CD4-positive, alpha-beta T cell (primary cell): ENCODE results near the gene TINAGL1. TPM values are rescaled to one million over a fixed set of nuclear protein-coding genes. Genes with fewer than 3 reads are reported as not detected.

Experiments used
- ATAC-seq: fragments of 200-7000 bp; cut with Tn5 transposase; one replicate; pipeline ENCODE4 v1.10.0; 2022; ENCODE audit warnings: mild to moderate bottlenecking; ENCODE audit not compliant: poor library complexity
- CTCF ChIA-PET: fragments of 350-600 bp; sonication (Branson Sonifier 250); formaldehyde crosslinking; loops from one replicate; lab custom pipeline; 2021; ENCODE audit warnings: antibody characterized with exemption, inconsistent platforms; lab: Charles Lee
- POLR2A ChIA-PET: fragments of 350-600 bp; sonication (Branson Sonifier 250); formaldehyde crosslinking; loops from one replicate; lab custom pipeline; 2021; ENCODE audit warnings: antibody characterized with exemption, inconsistent platforms; lab: Charles Lee
- DNase-seq, 14 experiments: peaks; one replicate each; pipeline ENCODE4 v3.0.0-alpha.2; 2013 to 2020; ENCODE audit warnings: mixed read lengths in 2 of 14
- H3K27ac ChIP-seq, 2 donors: one replicate each; pipeline versions ENCODE4 v1.5.1 to v1.7.0; 2013; ENCODE audit warnings: low read length in 2 of 2, low read depth in 1 of 2, mild to moderate bottlenecking in 1 of 2
- H3K27me3 ChIP-seq, 2 experiments: 1 replicate in 1 of 2; 2 replicates in 1 of 2; pipeline versions ENCODE4 v1.6.1 to v1.7.0; 2013; ENCODE audit warnings: low read length in 2 of 2, control low read depth in 1 of 2, mild to moderate bottlenecking in 1 of 2, moderate library complexity in 1 of 2; ENCODE audit not compliant: insufficient read depth in 2 of 2, control insufficient read depth in 1 of 2
- H3K36me3 ChIP-seq: one replicate; pipeline ENCODE4 v1.6.1; 2013; ENCODE audit warnings: low read length, control low read depth; ENCODE audit not compliant: insufficient read depth
- H3K4me1 ChIP-seq: one replicate; pipeline ENCODE4 v1.6.1; 2013; ENCODE audit warnings: low read length, control low read depth; ENCODE audit not compliant: insufficient read depth
- H3K4me3 ChIP-seq: one replicate; pipeline ENCODE4 v1.5.1; 2013; ENCODE audit warnings: mild to moderate bottlenecking, low read length, moderate library complexity
- H3K9me3 ChIP-seq, 2 experiments: 1 replicate in 1 of 2; 2 replicates in 1 of 2; pipeline versions ENCODE4 v1.6.1 to v1.7.0; 2013; ENCODE audit warnings: low read length in 2 of 2, mild to moderate bottlenecking in 2 of 2, control low read depth in 1 of 2, moderate library complexity in 1 of 2; ENCODE audit not compliant: control insufficient read depth in 1 of 2, insufficient read depth in 1 of 2
- H3K27ac Mint-ChIP-seq: one replicate; pipeline ENCODE4 v1.8.0; 2020; ENCODE audit warnings: mixed read lengths
- H3K27me3 Mint-ChIP-seq: one replicate; pipeline ENCODE4 v1.8.0; 2021; ENCODE audit warnings: mixed read lengths
- H3K36me3 Mint-ChIP-seq: one replicate; pipeline ENCODE4 v1.8.0; 2021; ENCODE audit warnings: low read depth, mixed read lengths
- H3K4me1 Mint-ChIP-seq: one replicate; pipeline ENCODE4 v1.8.0; 2021; ENCODE audit warnings: low read depth, mixed read lengths
- H3K4me3 Mint-ChIP-seq: one replicate; pipeline ENCODE4 v1.8.0; 2020; ENCODE audit warnings: mild to moderate bottlenecking, mixed read lengths
- H3K9me3 Mint-ChIP-seq: one replicate; pipeline ENCODE4 v1.8.0; 2020; ENCODE audit warnings: mixed read lengths
- intact Hi-C, 2 experiments: fragments of 100-400 bp; cut with DNase I in 1 of 2; cut with micrococcal nuclease in 1 of 2; formaldehyde crosslinking; loops; one replicate each; pipeline versions ENCODE4 v1.15.1 to v1.9.0; 2023 to 2025; cut with DNase I, micrococcal nuclease
- total RNA-seq, 174 experiments: library from RNA in 2 of 174; stranded (reverse) in 2 of 174; gene quantifications; one replicate each; pipeline ENCODE4 v1.2.3 and lab custom pipeline; 2021 to 2026
- TF ChIP-seq, protein P1 (sequence below): fragments of 200-600 bp; IDR thresholded peaks from one replicate; pipeline ENCODE4 v1.8.0; 2022; ENCODE audit warnings: antibody characterized with exemption, mild to moderate bottlenecking

The TINAGL1 gene
- total RNA-seq, 2 experiments from 2014 or later: not detected

GRCh38 chr1:31572323-31573104 is 3.8 kb upstream of the TINAGL1 start:
- H3K27me3 Mint-ChIP-seq: peaks cover 28% of the 10 kb centered on the region
- POLR2A ChIA-PET: no interaction called here

GRCh38 chr1:31573261-31573660 is 3.1 kb upstream of the TINAGL1 start:
- ATAC-seq (no peak), DNase-seq (no peak)
- Histone ChIP-seq H3K27ac (no peak overlapping the region), H3K4me3 (no peak overlapping the region), H3K4me1 (no peaks in the 10 kb centered on the region), H3K27me3 (peaks cover 13% of the 10 kb centered on the region in 2 experiments), H3K9me3 (peaks cover 0 to 6% of the 10 kb centered on the region in 2 experiments), H3K36me3 (no peaks in the 10 kb centered on the region)
- no peaks in the 10 kb centered on the region for H3K9me3 Mint-ChIP-seq
- CTCF ChIA-PET: no interaction called here
- H3K36me3 Mint-ChIP-seq: no peaks in the 10 kb centered on the region
- no peaks in the 10 kb centered on the region for H3K4me1 Mint-ChIP-seq
- TF ChIP-seq, protein P1, sequence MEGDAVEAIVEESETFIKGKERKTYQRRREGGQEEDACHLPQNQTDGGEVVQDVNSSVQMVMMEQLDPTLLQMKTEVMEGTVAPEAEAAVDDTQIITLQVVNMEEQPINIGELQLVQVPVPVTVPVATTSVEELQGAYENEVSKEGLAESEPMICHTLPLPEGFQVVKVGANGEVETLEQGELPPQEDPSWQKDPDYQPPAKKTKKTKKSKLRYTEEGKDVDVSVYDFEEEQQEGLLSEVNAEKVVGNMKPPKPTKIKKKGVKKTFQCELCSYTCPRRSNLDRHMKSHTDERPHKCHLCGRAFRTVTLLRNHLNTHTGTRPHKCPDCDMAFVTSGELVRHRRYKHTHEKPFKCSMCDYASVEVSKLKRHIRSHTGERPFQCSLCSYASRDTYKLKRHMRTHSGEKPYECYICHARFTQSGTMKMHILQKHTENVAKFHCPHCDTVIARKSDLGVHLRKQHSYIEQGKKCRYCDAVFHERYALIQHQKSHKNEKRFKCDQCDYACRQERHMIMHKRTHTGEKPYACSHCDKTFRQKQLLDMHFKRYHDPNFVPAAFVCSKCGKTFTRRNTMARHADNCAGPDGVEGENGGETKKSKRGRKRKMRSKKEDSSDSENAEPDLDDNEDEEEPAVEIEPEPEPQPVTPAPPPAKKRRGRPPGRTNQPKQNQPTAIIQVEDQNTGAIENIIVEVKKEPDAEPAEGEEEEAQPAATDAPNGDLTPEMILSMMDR: no peak
- peaks cover 28% of the 10 kb centered on the region for H3K27me3 Mint-ChIP-seq
- POLR2A ChIA-PET: no interaction called here
- intact Hi-C loops: no loop called here
- no peak overlapping the region for H3K4me3 Mint-ChIP-seq
- no peak overlapping the region for H3K27ac Mint-ChIP-seq

More at GRCh38 chr1:31572323-31573104, 3.8 kb upstream of the TINAGL1 start:
- Histone ChIP-seq H3K36me3 (no peaks in the 10 kb centered on the region), H3K4me1 (no peaks in the 10 kb centered on the region), H3K27ac (no peak overlapping the region), H3K9me3 (peaks cover 0 to 6% of the 10 kb centered on the region in 2 experiments), H3K4me3 (no peak overlapping the region), H3K27me3 (peaks cover 9 to 13% of the 10 kb centered on the region in 2 experiments)
- DNase-seq: no peak
- Mint-ChIP-seq H3K9me3 (no peaks in the 10 kb centered on the region), H3K4me3 (no peak overlapping the region), H3K27ac (no peak overlapping the region), H3K36me3 (no peaks in the 10 kb centered on the region), H3K4me1 (no peaks in the 10 kb centered on the region)
- CTCF ChIA-PET: no interaction called here
- TF ChIP-seq, protein P1: no peak
- no peak for ATAC-seq
- intact Hi-C loops: no loop called here

DNA sequence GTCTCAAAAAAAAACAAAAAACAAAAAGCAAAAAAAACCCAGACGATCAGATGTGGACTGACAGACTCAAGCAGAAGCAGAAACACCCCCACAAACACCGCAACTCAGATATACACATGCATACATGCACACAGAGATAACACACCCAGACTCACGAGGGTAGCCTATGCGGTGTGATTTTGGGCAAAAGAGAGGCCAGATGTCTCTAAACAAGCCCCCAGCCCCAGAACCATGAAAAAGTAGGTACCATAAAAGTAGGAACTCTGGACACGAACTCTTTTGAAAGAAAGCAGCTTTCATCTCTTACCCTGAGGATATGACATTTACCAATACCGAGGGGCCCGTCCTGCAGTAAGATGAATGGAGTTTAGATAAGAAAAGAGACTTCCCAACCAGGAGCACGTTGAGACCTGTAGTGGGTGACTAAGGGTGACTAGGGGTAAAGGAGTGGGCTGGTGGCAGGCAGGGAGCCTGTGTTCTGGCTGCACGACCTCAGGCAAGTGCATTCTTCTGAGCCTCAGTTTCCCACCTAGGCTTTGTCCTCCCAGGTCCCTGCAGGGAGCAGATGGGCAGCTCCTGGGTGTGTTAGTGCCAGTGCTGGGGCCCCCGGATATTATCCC is 1.5 kb upstream of the TINAGL1 start:
- H3K4me3 ChIP-seq: no peak overlapping the region
- Mint-ChIP-seq H3K9me3 (no peaks in the 10 kb centered on the region), H3K4me1 (no peaks in the 10 kb centered on the region), H3K27me3 (peaks cover 28% of the 10 kb centered on the region), H3K27ac (no peak overlapping the region), H3K36me3 (no peaks in the 10 kb centered on the region), H3K4me3 (no peak overlapping the region)
- peaks cover 13% of the 10 kb centered on the region in 2 experiments for H3K27me3 ChIP-seq
- no peaks in the 10 kb centered on the region for H3K4me1 ChIP-seq
- ChIA-PET CTCF (no interaction called here), POLR2A (no interaction called here)
- H3K27ac ChIP-seq: no peak overlapping the region
- DNase-seq: no peak
- no peaks in the 10 kb centered on the region for H3K36me3 ChIP-seq
- TF ChIP-seq, protein P1: no peak
- ATAC-seq: no peak
- peaks cover 0 to 6% of the 10 kb centered on the region in 2 experiments for H3K9me3 ChIP-seq
- intact Hi-C loops: no loop called here
